SK-N-SH (cell line): Measurements from ENCODE around the gene TIGD6. TPM values are rescaled to one million over a fixed set of nuclear protein-coding genes. Genes with fewer than 3 reads are reported as not detected.

Experiments used
- CTCF ChIA-PET: fragments of 300-600, 350-600 bp; formaldehyde crosslinking; extraction: SDS; loops from one replicate; lab custom pipeline; 2021; lab: Yijun Ruan, JAX
- POLR2A ChIA-PET: fragments of 350-600 bp; sonication (Branson Sonifier 250); formaldehyde crosslinking; extraction: SDS; loops from one replicate; lab custom pipeline; 2020; ENCODE audit warnings: antibody characterized with exemption, inconsistent platforms; lab: Yijun Ruan, JAX
- DNase-seq: peaks from one replicate; pipeline ENCODE4 v3.0.0; 2012
- H2AFZ ChIP-seq: fragments of 200-600 bp; sonication (generic); 2 replicates; pipeline ENCODE4 v1.8.1; 2016; ENCODE audit warnings: antibody characterized with exemption, mild to moderate bottlenecking, low read depth
- H3F3A ChIP-seq: fragments of 200-600 bp; sonication (generic); replicated peaks from 2 replicates; pipeline ENCODE3; 2016; ENCODE audit warnings: antibody characterized with exemption, mild to moderate bottlenecking; ENCODE audit not compliant: insufficient read depth
- H3K27ac ChIP-seq, 2 experiments: fragments of 200-500 bp in 1 of 2; fragments of 200-600 bp in 1 of 2; sonication (Bioruptor generic) in 1 of 2; sonication (generic), shearing (Covaris generic) in 1 of 2; 2 replicates each; pipeline versions ENCODE4 v1.5.1 to v1.6.1; 2014 to 2016; ENCODE audit warnings: low read depth in 2 of 2, inconsistent platforms in 1 of 2, low read length in 1 of 2, mild to moderate bottlenecking in 1 of 2, mixed read lengths in 1 of 2
- H3K27me3 ChIP-seq: fragments of 200-600 bp; sonication (generic), shearing (Covaris generic); 2 replicates; pipeline ENCODE4 v1.6.1; 2016; ENCODE audit warnings: mixed run types; ENCODE audit not compliant: insufficient read depth
- H3K36me3 ChIP-seq, 2 experiments: fragments of 200-500 bp in 1 of 2; fragments of 200-600 bp in 1 of 2; sonication (Bioruptor generic) in 1 of 2; sonication (generic) in 1 of 2; replicated peaks in 1 of 2; 2 replicates each; pipeline versions ENCODE3 to v1.5.1; 2014 to 2016; ENCODE audit warnings: low read length in 1 of 2, mild to moderate bottlenecking in 1 of 2; ENCODE audit not compliant: insufficient read depth in 2 of 2, control insufficient read depth in 1 of 2
- H3K4me1 ChIP-seq, 2 experiments: fragments of 200-500 bp in 1 of 2; fragments of 200-600 bp in 1 of 2; sonication (Bioruptor generic) in 1 of 2; sonication (generic), shearing (Covaris generic) in 1 of 2; 2 replicates each; pipeline versions ENCODE4 v1.5.1 to v1.6.1; 2014 to 2016; ENCODE audit warnings: low read depth in 1 of 2, low read length in 1 of 2, mixed run types in 1 of 2; ENCODE audit not compliant: insufficient read depth in 2 of 2, control insufficient read depth in 1 of 2
- H3K4me2 ChIP-seq: fragments of 200-600 bp; sonication (generic), shearing (Covaris generic); 2 replicates; pipeline ENCODE4 v1.6.1; 2017; ENCODE audit warnings: mixed run types
- H3K4me3 ChIP-seq, 2 experiments: fragments of 200-500 bp in 1 of 2; fragments of 200-600 bp in 1 of 2; sonication (Bioruptor generic) in 1 of 2; sonication (generic), shearing (Covaris generic) in 1 of 2; 2 replicates each; pipeline versions ENCODE4 v1.5.1 to v1.8.1; 2014 to 2016; ENCODE audit warnings: low read depth in 2 of 2, inconsistent platforms in 1 of 2, low read length in 1 of 2, mild to moderate bottlenecking in 1 of 2, mixed read lengths in 1 of 2, moderate library complexity in 1 of 2
- H3K79me2 ChIP-seq: fragments of 200-600 bp; sonication (generic); 2 replicates; pipeline ENCODE4 v1.8.1; 2017; ENCODE audit warnings: mild to moderate bottlenecking; ENCODE audit not compliant: insufficient read depth
- H3K9ac ChIP-seq: fragments of 200-600 bp; sonication (generic); 2 replicates; pipeline ENCODE4 v1.6.1; 2017; ENCODE audit warnings: mixed run types
- H3K9me2 ChIP-seq: fragments of 200-600 bp; sonication (generic); 2 replicates; pipeline ENCODE4 v1.6.1; 2017; ENCODE audit warnings: mixed run types
- H3K9me3 ChIP-seq: fragments of 200-600 bp; sonication (generic); 2 replicates; pipeline ENCODE4 v1.6.1; 2017; ENCODE audit warnings: mixed run types, mild to moderate bottlenecking, moderate library complexity
- H4K20me1 ChIP-seq: fragments of 200-600 bp; sonication (generic); 2 replicates; pipeline ENCODE4 v1.6.1; 2017; ENCODE audit warnings: mild to moderate bottlenecking, mixed run types; ENCODE audit not compliant: insufficient read depth
- ELF1 ChIP-seq: IDR thresholded peaks from 2 replicates; pipeline ENCODE4 v1.4.0; 2012
- EP300 ChIP-seq, 2 experiments: IDR thresholded peaks; 2 replicates each; pipeline versions ENCODE4 v1.4.0 to v1.6.1; 2012; ENCODE audit warnings: borderline replicate concordance in 1 of 2, low read depth in 1 of 2, low read length in 1 of 2
- FOSL2 ChIP-seq: IDR thresholded peaks from 2 replicates; pipeline ENCODE4 v1.4.0; 2012; ENCODE audit warnings: low read depth, mild to moderate bottlenecking, moderate library complexity, borderline replicate concordance
- GABPA ChIP-seq: IDR thresholded peaks from 2 replicates; pipeline ENCODE4 v1.4.0; 2012; ENCODE audit warnings: low read depth, mild to moderate bottlenecking
- IRF3 ChIP-seq: fragments of 150-350 bp; IDR thresholded peaks from 2 replicates; pipeline ENCODE4 v1.6.1; 2016; ENCODE audit warnings: mild to moderate bottlenecking, low read depth, low read length
- NRF1 ChIP-seq: IDR thresholded peaks from 2 replicates; pipeline ENCODE4 v1.6.1; 2012; ENCODE audit warnings: low read depth, mild to moderate bottlenecking, low read length
- PBX3 ChIP-seq: IDR thresholded peaks from 2 replicates; pipeline ENCODE4; 2012
- RCOR1 ChIP-seq: fragments of 150-350 bp; IDR thresholded peaks from 2 replicates; pipeline ENCODE4 v1.6.1; 2017; ENCODE audit warnings: antibody characterized with exemption, low read length
- RXRA ChIP-seq: IDR thresholded peaks from 2 replicates; pipeline ENCODE4 v1.4.0; 2012; ENCODE audit warnings: low read depth, mild to moderate bottlenecking, borderline replicate concordance
- TCF12 ChIP-seq: IDR thresholded peaks from 2 replicates; pipeline ENCODE4 v1.4.0; 2012
- YY1 ChIP-seq: IDR thresholded peaks from 2 replicates; pipeline ENCODE4 v1.4.0; 2012; ENCODE audit warnings: low read depth, mild to moderate bottlenecking
- WGBS: methylation state at CpG from one replicate; pipeline ENCODE4 v1.1.6; 2017; ENCODE audit warnings: low lambda C conversion rate; 5-methylcytosine and 5-hydroxymethylcytosine counted together
- polyA plus RNA-seq, 3 experiments: library from polyadenylated mRNA; depleted of rRNA; stranded (reverse); fragments of >200 nt; gene quantifications; 2 replicates each; pipeline ENCODE4 v1.2.3, GENCODE V29; 2012
- TF ChIP-seq, protein P1 (sequence below): IDR thresholded peaks from 2 replicates; pipeline ENCODE4 v1.4.0; 2012; ENCODE audit warnings: low read depth, borderline replicate concordance

Gene TIGD6
- polyA plus RNA-seq, 1 of the 3 experiments (the other 2 are of a cell fraction): 4.7 TPM

DNA sequence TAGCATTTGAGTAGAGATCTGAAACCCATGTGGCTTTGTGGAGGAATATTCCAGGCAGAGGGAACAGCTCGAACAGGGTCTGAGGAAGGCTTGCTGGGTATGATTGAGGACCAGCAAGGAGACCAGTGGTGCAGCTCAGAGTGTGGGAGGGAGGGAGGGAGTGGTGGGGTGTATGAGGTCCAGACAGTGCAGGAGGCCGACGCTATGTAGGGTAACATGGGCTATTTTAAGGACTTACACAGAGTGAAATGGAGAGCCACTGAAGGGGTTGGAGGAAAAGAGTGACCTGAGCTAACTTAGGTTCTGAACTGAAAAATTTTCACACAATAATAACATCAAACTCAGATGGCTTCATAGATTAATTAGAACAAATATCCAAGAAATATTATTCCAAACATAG lies 42.0 kb upstream of the TIGD6 start:
- Histone ChIP-seq H4K20me1 (no peaks in the 10 kb centered on the region), H3K36me3 (peaks cover 76 to 77% of the 10 kb centered on the region in 2 experiments), H3K9me3 (no peaks in the 10 kb centered on the region), H3K9ac (no peak overlapping the region), H3K4me2 (no peak overlapping the region), H3K4me1 (peaks cover 6 to 23% of the 10 kb centered on the region in 2 experiments), H3K79me2 (peaks cover 41% of the 10 kb centered on the region; the same call in 1 of the 2 replicates), H3K27ac (peak overlapping the region in 1 of 2 experiments; percentile 94; a peak in 1 of 4 replicates), H3K9me2 (no peaks in the 10 kb centered on the region), H3F3A (peaks cover 38% of the 10 kb centered on the region), H2AFZ (no peak overlapping the region), H3K4me3 (no peak overlapping the region), H3K27me3 (no peaks in the 10 kb centered on the region)
- TF ChIP-seq RXRA (no peak), YY1 (no peak), IRF3 (no peak), GABPA (no peak), FOSL2 (no peak)
- TF ChIP-seq, protein P1, sequence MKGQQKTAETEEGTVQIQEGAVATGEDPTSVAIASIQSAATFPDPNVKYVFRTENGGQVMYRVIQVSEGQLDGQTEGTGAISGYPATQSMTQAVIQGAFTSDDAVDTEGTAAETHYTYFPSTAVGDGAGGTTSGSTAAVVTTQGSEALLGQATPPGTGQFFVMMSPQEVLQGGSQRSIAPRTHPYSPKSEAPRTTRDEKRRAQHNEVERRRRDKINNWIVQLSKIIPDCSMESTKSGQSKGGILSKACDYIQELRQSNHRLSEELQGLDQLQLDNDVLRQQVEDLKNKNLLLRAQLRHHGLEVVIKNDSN: no peak
- no peak for DNase-seq
- WGBS: 100% methylated on average over 3 of the region's 3 CpGs
- ChIA-PET CTCF (interaction anchor here (0.9 kb wide), 1 partner anchor 49 kb away, joined by 3 read pairs; no protein-coding TSS in a partner anchor), POLR2A (no interaction called here)

DNA sequence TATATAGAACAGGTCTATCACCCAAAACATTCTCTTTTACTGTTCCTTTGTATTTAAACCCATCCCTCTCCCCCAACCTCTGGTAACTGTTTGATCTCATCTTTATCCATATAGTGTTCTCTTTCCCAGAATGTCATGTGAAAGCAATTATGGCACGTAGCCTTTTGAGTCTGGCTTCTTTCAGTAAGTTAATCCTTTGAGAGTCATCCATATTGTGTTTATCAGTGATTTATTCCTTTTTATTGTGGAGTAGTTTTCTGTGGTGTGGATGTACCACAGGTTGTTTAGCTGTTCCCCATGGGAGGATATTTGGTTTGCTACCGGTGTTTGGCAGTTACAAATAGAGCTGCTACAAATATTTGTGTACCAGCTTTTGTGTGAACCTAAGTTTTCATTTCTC lies 38.1 kb upstream of the TIGD6 start:
- Histone ChIP-seq H3K4me2 (no peak overlapping the region), H3K27me3 (no peaks in the 10 kb centered on the region), H4K20me1 (no peaks in the 10 kb centered on the region), H3K9ac (no peak overlapping the region), H3K4me3 (no peak overlapping the region), H3K9me2 (no peaks in the 10 kb centered on the region), H3K27ac (peak overlapping the region in 1 of 2 experiments; percentile 82; a peak in 3 of 4 replicates), H3F3A (peaks cover 41% of the 10 kb centered on the region), H3K9me3 (no peaks in the 10 kb centered on the region), H3K36me3 (peaks cover 82 to 89% of the 10 kb centered on the region in 2 experiments), H3K79me2 (peaks cover 32% of the 10 kb centered on the region; the same call in 1 of the 2 replicates), H2AFZ (no peak overlapping the region), H3K4me1 (peaks cover 2 to 17% of the 10 kb centered on the region in 2 experiments)
- ChIA-PET POLR2A (no interaction called here), CTCF (interaction anchor here (1.1 to 1.2 kb wide), 2 partner anchors 10 to 20 kb away, joined by 3 to 4 read pairs; no protein-coding TSS in a partner anchor)
- WGBS: 52% methylated on average over 2 of the region's 2 CpGs
- TF ChIP-seq PBX3: 0 out of 2 replicates have a peak, but pooled peaks have one; percentile 16
- TF ChIP-seq RCOR1: peak; percentile 20; the same call in 1 of the 2 replicates
- no peak for TF ChIP-seq ELF1
- no peak for TF ChIP-seq NRF1
- peak in 1 of 2 experiments; percentile 54; a peak in 1 of 4 replicates for TF ChIP-seq EP300 (IDR thresholded peaks at IDR 0.05; ENCODE audit: borderline replicate concordance in 1 of 2, low read depth in 1 of 2, low read length in 1 of 2)
- TF ChIP-seq TCF12: peak; percentile 74
- no peak for DNase-seq
